ENCODE results near the gene HINFP. TPM values are rescaled to one million over a fixed set of nuclear protein-coding genes. Genes with fewer than 3 reads are reported as not detected.

Gene HINFP
- total and polyA plus RNA-seq, 9 of the 15 experiments (the other 6 are each of a cell fraction or from before 2014, with no cell fraction given), result 13.8 to 34.1 (median 22.5) TPM

GRCh38 chr11:119091178-119091577, 30.2 kb upstream of the HINFP start (continued):
- TF ChIP-seq MGA (IDR thresholded peaks at IDR 0.05) (no peak), E2F6 (IDR thresholded peaks at IDR 0.05; ENCODE audit: borderline replicate concordance in 1 of 2, extremely low read depth in 1 of 2, insufficient read depth in 1 of 2, insufficient read length in 1 of 2, low read depth in 1 of 2, low read length in 1 of 2, poor library complexity in 1 of 2, severe bottlenecking in 1 of 2) (peak in 1 of 2 experiments; percentile 18), ZNF785 (CRISPR knock-in tag; IDR thresholded peaks at IDR 0.05) (no peak)
